ENCODE measurements around the gene HMCN2. TPM values are rescaled to one million over a fixed set of nuclear protein-coding genes. Genes with fewer than 3 reads are reported as not detected.

Gene HMCN2
- total RNA-seq, 1 experiment from 2014 or later: 5.6 TPM

DNA sequence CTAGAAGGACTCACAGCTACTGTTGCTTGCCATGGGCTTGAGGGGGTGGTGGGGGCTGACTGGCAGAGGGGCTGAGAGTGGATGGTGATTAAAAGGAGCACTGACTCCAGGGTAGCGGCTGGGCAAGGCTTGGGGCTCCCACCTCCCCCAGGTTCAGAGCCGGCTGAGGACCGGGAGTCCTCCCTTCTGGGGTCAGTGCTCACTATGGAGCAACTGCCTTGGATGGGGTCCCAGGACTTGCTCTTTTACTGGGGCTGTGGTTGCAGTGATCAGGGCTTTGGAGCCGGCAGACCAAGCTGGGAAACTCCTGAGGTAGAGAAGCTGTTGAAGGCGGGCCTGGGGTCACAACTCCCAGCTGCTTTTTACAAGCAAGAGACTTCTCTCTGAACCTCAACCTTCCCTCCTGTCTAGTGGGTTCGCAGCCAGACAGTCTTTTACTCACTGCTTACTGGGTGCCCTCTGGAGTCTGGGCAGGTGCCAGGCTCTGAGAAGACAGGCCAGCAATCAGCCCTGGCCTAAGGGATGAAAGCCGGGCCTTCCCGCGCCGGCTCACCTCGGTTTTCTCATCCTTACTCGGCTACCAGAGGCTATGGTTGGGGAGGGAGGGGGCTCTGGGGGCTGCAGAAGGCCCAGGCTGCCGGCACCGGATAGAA, 178.4 kb downstream of the HMCN2 start:
- Mint-ChIP-seq H3K27ac (no peak overlapping the region), H3K36me3 (peaks cover 9% of the 10 kb centered on the region), H3K9me3 (peaks cover 15% of the 10 kb centered on the region), H3K27me3 (ENCODE audit: low read depth) (peaks cover 37% of the 10 kb centered on the region), H3K4me1 (peaks cover 33% of the 10 kb centered on the region), H3K4me3 (no peak overlapping the region)
- DNase-seq (ENCODE audit: low spot score): no peak
- ChIA-PET CTCF (interaction anchor here (1.8 to 1.9 kb wide), 2 partner anchors 11 to 17 kb away, joined by 7 to 11 read pairs; no protein-coding TSS in a partner anchor), POLR2A (interaction anchor here (0.6 to 1.0 kb wide), 2 partner anchors 80 to 94 kb away, joined by 3 to 4 read pairs; no protein-coding TSS in a partner anchor)
- TF ChIP-seq, protein P1, sequence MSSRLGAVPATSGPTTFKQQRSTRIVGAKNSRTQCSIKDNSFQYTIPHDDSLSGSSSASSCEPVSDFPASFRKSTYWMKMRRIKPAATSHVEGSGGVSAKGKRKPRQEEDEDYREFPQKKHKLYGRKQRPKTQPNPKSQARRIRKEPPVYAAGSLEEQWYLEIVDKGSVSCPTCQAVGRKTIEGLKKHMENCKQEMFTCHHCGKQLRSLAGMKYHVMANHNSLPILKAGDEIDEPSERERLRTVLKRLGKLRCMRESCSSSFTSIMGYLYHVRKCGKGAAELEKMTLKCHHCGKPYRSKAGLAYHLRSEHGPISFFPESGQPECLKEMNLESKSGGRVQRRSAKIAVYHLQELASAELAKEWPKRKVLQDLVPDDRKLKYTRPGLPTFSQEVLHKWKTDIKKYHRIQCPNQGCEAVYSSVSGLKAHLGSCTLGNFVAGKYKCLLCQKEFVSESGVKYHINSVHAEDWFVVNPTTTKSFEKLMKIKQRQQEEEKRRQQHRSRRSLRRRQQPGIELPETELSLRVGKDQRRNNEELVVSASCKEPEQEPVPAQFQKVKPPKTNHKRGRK (CRISPR knock-in tag; IDR thresholded peaks at IDR 0.05; ENCODE audit: borderline replicate concordance): no peak
- TF ChIP-seq FOXJ3 (CRISPR knock-in tag; IDR thresholded peaks at IDR 0.05; ENCODE audit: borderline replicate concordance) (no peak), GTF2I (CRISPR knock-in tag; conservative IDR thresholded peaks at IDR 0.05) (peak; percentile 75)
- TF ChIP-seq, protein P2, sequence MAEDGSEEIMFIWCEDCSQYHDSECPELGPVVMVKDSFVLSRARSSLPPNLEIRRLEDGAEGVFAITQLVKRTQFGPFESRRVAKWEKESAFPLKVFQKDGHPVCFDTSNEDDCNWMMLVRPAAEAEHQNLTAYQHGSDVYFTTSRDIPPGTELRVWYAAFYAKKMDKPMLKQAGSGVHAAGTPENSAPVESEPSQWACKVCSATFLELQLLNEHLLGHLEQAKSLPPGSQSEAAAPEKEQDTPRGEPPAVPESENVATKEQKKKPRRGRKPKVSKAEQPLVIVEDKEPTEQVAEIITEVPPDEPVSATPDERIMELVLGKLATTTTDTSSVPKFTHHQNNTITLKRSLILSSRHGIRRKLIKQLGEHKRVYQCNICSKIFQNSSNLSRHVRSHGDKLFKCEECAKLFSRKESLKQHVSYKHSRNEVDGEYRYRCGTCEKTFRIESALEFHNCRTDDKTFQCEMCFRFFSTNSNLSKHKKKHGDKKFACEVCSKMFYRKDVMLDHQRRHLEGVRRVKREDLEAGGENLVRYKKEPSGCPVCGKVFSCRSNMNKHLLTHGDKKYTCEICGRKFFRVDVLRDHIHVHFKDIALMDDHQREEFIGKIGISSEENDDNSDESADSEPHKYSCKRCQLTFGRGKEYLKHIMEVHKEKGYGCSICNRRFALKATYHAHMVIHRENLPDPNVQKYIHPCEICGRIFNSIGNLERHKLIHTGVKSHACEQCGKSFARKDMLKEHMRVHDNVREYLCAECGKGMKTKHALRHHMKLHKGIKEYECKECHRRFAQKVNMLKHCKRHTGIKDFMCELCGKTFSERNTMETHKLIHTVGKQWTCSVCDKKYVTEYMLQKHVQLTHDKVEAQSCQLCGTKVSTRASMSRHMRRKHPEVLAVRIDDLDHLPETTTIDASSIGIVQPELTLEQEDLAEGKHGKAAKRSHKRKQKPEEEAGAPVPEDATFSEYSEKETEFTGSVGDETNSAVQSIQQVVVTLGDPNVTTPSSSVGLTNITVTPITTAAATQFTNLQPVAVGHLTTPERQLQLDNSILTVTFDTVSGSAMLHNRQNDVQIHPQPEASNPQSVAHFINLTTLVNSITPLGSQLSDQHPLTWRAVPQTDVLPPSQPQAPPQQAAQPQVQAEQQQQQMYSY (CRISPR knock-in tag; IDR thresholded peaks at IDR 0.05): no peak
- TF ChIP-seq, protein P3, sequence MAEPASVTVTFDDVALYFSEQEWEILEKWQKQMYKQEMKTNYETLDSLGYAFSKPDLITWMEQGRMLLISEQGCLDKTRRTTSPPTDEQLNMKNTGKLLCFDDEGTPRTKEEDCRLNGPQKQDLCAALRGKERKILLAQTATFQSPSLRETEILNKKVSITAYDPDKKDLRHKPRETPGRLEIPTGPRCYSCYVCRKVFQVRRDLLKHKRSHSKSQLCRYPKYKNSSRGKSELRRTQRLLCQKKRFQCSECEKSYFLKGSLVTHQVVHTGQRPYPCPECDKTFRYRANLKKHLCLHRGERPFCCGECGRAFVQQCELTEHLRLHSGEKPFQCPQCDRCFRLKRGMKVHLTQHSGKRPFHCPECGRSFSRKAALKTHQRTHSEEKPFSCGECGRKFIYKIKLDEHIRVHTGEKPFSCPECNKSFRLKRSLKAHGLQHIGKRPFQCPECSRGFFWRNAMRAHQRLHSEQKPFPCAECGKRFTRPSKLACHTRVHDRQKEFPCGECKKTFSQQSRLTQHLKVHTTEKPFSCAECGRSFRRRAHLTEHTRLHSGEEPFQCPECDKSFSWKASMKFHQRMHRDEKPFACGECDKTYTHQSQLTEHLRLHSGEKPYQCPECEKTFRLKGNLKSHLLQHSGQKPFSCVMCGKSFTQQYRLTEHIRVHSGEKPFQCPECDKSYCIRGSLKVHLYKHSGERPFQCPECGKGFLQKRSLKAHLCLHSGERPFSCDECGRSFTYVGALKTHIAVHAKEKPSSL (CRISPR knock-in tag; conservative IDR thresholded peaks at IDR 0.05): no peak
- no peak for ATAC-seq

DNA sequence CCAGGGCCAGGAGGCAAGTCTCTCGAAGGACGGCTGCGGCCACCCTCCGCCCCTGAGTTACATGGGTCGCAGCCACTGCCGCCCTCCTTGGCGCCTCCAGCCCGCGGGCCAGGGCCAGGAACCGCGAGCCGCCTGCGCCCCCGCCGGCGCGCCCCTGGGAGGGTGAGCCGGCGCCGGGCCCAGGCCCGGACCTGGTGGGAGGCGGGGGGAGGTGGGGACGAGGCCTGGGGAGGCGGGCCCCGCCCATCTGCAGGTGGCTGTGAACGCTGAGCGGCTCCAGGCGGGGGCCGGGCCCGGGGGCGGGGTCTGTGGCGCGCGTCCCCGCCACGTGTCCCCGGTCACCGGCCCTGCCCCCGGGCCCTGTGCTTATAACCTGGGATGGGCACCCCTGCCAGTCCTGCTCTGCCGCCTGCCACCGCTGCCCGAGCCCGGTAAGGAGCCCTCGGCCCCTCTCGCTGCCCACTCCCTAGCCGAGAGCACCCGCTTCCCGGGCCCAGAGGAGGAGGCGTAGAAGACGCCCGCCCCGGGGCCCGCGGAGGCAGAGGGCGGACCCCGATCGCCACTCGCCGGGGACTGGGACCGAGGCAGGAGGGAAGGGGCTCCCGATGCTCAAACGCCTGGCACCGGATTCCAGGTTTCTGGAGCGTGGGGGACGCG, 179.1 kb downstream of the HMCN2 start, which contains the start of gene ASS1:
Gene ASS1 (plus strand): TSS at position 397 of the 657 bp plus-strand sequence. CDS start 7,268 bp downstream, outside the sequence.
- DNase-seq (ENCODE audit: low spot score) (peak; percentile 82), ATAC-seq (peak; percentile 63)
- Mint-ChIP-seq H3K36me3 (peaks cover 9% of the 10 kb centered on the region), H3K9me3 (peaks cover 15% of the 10 kb centered on the region), H3K4me3 (peak within 1 kb of the TSS; percentile 71), H3K27me3 (ENCODE audit: low read depth) (peaks cover 37% of the 10 kb centered on the region), H3K27ac (no peak within 1 kb of the TSS), H3K4me1 (peaks cover 33% of the 10 kb centered on the region)
- CTCF ChIA-PET: interaction anchor here (1.8 to 1.9 kb wide), 2 partner anchors 11 to 16 kb away, joined by 7 to 11 read pairs; no protein-coding TSS in a partner anchor
- POLR2A ChIA-PET: interaction anchor here (1.0 kb wide), 1 partner anchor 81 kb away, joined by 3 read pairs; no protein-coding TSS in a partner anchor
- TF ChIP-seq NFATC4 (CRISPR knock-in tag; IDR thresholded peaks at IDR 0.05) (no peak), TCF7 (CRISPR knock-in tag; IDR thresholded peaks at IDR 0.05; ENCODE audit: low read depth) (no peak), PRRX2 (CRISPR knock-in tag; IDR thresholded peaks at IDR 0.05) (no peak), ZNF138 (CRISPR knock-in tag; conservative IDR thresholded peaks at IDR 0.05) (no peak), SMAD4 (CRISPR knock-in tag; IDR thresholded peaks at IDR 0.05) (no peak), ELF4 (CRISPR knock-in tag; IDR thresholded peaks at IDR 0.05; ENCODE audit: low read depth) (no peak)
- TF ChIP-seq, protein P4, sequence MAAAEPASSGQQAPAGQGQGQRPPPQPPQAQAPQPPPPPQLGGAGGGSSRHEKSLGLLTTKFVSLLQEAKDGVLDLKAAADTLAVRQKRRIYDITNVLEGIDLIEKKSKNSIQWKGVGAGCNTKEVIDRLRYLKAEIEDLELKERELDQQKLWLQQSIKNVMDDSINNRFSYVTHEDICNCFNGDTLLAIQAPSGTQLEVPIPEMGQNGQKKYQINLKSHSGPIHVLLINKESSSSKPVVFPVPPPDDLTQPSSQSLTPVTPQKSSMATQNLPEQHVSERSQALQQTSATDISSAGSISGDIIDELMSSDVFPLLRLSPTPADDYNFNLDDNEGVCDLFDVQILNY (CRISPR knock-in tag; IDR thresholded peaks at IDR 0.05): peak; percentile 57; the same call in 1 of the 2 replicates
- TF ChIP-seq, protein P5, sequence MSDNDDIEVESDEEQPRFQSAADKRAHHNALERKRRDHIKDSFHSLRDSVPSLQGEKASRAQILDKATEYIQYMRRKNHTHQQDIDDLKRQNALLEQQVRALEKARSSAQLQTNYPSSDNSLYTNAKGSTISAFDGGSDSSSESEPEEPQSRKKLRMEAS (CRISPR knock-in tag; IDR thresholded peaks at IDR 0.05): peak; percentile 46; the same call in 1 of the 2 replicates
- TF ChIP-seq, protein P1 (CRISPR knock-in tag; IDR thresholded peaks at IDR 0.05; ENCODE audit: borderline replicate concordance): no peak
- TF ChIP-seq, protein P6, sequence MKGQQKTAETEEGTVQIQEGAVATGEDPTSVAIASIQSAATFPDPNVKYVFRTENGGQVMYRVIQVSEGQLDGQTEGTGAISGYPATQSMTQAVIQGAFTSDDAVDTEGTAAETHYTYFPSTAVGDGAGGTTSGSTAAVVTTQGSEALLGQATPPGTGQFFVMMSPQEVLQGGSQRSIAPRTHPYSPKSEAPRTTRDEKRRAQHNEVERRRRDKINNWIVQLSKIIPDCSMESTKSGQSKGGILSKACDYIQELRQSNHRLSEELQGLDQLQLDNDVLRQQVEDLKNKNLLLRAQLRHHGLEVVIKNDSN (CRISPR knock-in tag; IDR thresholded peaks at IDR 0.05): peak; percentile 75; the same call in 1 of the 2 replicates
- TF ChIP-seq, protein P7, sequence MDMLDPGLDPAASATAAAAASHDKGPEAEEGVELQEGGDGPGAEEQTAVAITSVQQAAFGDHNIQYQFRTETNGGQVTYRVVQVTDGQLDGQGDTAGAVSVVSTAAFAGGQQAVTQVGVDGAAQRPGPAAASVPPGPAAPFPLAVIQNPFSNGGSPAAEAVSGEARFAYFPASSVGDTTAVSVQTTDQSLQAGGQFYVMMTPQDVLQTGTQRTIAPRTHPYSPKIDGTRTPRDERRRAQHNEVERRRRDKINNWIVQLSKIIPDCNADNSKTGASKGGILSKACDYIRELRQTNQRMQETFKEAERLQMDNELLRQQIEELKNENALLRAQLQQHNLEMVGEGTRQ (CRISPR knock-in tag; IDR thresholded peaks at IDR 0.05): peak; percentile 75
- TF ChIP-seq, protein P8, sequence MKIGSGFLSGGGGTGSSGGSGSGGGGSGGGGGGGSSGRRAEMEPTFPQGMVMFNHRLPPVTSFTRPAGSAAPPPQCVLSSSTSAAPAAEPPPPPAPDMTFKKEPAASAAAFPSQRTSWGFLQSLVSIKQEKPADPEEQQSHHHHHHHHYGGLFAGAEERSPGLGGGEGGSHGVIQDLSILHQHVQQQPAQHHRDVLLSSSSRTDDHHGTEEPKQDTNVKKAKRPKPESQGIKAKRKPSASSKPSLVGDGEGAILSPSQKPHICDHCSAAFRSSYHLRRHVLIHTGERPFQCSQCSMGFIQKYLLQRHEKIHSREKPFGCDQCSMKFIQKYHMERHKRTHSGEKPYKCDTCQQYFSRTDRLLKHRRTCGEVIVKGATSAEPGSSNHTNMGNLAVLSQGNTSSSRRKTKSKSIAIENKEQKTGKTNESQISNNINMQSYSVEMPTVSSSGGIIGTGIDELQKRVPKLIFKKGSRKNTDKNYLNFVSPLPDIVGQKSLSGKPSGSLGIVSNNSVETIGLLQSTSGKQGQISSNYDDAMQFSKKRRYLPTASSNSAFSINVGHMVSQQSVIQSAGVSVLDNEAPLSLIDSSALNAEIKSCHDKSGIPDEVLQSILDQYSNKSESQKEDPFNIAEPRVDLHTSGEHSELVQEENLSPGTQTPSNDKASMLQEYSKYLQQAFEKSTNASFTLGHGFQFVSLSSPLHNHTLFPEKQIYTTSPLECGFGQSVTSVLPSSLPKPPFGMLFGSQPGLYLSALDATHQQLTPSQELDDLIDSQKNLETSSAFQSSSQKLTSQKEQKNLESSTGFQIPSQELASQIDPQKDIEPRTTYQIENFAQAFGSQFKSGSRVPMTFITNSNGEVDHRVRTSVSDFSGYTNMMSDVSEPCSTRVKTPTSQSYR (CRISPR knock-in tag; IDR thresholded peaks at IDR 0.05): no peak

Measured in WTC11 (cell line).